ENCODE data around the gene SPATA31E1.
A peak's percentile ranks its signal among the peaks of the same experiment; 100 is the strongest.

SPATA31E1 gene

DNA sequence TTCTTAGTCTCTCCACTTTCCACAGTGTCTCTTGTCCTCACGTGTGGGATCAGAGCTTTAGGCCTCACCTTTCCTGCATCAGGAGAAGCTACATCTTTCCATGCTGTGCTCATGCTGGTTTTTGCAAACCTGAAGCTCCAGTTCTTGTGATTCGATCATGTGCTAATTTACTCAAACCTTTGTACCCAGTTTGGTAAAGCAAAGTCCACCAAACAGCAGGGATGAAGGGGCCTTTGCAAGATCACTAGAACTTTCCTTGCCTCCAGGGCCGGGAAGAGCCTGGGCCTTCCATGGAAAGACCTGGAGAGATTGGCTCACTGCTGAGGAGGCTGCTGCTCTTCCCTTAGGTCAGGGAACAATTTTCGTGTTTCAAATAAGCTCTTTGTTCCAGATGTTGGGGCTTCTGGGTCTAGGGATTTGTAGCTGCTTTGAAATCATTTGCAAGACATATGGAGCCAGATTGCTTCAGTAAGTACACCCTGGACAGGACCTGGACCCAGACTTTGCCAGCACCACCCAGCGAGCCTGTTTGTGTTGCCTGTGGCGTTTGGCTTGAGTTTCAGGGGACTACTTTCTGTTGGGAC, 18.7 kb upstream of the SPATA31E1 start:
- no peak for DNase-seq

DNA sequence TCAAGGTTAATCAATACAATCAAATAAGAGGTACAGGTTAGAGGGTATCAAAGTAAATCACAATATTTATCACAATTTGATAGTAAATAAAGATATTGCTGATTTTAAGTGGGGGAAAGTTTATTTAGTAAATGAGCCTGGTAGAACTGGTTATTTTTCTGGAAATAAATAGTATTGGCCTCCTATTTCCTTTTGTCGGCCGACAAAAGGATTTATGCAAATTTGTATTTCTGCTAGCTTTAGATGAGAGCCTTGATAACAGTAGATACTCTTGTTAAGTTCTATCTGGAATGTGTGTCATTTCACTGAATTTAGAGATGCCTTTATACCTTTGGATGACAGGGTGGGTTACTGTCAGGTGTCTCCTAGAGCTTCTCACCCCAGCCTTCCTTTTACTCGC, 17.8 kb upstream of the SPATA31E1 start:
- DNase-seq: no peak

DNA sequence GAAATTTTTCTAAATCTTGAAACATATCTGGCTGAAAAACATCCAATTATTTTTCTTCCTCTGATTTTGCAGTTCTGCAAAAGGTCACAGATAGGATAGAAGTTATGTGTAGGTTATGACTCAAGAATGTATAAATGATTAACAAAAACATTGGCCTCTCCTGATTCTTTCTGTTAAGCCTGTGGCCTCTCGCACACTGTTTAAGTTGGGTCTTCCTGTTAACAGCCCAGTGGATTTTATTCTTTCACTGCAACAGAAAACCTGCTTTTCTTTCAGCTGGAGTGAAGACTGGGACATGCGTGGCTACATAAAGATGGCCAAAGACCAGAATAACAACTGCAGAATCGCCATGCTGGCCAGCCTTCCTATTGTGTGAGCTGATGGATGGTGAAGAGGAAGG, 17.1 kb upstream of the SPATA31E1 start:
- no peak for DNase-seq

- DNase-seq: no peak
Observed at GRCh38 chr9:87867391-87867790, 15.3 kb upstream of the SPATA31E1 start.

- DNase-seq: no peak
Observed at GRCh38 chr9:87868175-87868574, 14.5 kb upstream of the SPATA31E1 start.

GRCh38 chr9:87868635-87869034, 14.0 kb upstream of the SPATA31E1 start:
- DNase-seq: no peak

DNA sequence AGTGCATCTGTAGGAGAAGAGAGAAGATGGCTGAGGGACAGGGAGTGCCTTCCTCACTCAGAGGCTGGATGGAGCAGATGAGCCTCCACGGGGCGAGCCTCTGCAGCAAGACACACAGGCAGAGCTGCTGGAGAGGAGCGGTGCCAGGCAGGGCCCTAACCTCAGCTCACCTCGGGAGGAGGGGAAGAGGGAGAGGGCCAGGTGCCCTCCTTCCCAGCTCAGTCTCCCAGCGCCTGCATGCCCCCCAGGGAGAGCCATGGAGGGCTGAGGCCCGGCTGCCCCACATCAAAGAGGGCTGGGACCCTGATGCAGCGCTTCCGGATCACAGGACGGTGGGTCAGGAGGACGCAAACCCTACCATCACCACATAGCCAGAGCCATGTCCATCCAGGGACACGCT, 13.6 kb upstream of the SPATA31E1 start:
- no peak for DNase-seq

DNA sequence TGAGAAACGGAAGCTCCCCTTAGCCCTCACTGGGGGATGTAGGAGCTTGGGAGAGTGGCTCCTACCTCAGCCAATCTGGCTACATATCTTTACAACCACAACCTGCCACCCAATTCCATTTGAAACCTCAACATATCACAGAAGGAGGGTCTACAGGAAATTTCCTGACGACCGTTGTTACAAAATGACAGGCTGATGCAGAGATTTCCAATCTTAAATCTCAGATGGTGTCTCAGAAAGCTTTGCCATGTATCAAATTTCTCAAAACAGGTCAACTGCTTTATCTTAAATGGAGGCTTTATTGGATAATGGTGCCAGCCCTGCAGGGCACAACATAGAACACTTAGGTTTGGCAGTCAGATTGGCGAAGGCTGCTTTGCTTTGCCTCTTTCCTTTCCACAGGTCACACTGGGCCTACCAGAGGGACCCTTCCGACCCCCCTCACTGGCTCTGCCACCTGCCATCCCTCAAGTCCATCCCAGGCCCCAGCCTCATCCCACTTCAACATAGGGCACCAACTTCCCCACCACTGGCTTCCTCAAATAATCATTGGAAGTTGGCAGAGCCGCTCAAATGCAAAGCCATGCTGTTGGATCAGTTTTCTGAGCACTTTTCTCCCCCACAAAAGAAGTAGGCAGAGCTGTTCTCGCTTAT, 11.1 kb upstream of the SPATA31E1 start:
- no peak for DNase-seq

DNA sequence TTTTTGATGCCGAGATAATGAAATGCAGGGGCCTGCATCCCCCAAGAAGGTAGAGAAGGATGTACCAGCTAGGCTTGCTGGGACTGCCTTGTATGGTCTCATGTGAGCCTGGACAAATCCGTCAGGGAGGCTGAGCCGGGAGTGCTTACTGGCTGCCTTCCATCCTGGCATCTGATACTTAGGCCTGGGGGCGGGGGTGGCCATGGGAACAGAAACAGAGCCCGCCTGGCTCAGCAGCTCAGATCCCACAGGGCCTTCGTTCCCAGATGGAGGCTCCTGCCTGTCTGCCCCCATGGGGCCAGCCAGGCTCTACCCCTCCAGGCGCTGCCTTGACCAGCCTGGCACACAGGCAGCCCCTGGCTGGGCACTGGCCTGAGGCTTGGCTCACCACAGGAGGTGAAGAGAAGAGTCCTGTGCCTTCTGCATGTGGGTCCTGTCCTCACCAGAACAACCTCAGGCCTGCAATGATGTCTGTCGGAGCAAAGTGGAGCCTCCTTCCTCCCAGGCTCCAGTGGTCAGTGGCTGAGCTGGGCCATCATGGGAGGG, 10.5 kb upstream of the SPATA31E1 start:
- DNase-seq: peak; percentile 88

- no peak for DNase-seq
Observed at GRCh38 chr9:87873607-87874303, 8.9 kb upstream of the SPATA31E1 start.

DNA sequence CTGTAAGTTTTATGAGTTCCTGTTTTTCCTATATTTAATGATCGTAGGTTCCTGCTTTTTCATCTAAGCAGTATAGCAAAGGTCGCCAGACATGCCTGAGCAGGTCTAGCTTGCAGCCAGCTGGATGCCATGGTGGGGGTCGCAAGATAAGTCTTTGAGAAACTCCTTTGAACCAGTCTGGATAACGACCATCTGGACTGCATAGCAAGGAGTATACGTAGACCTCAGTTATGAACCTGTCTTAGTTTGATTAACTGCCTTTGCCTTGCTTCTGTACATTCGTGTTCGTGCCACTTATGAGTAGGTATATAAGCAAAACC, 8.4 kb upstream of the SPATA31E1 start:
- DNase-seq: peak; percentile 86

GRCh38 chr9:87875060-87875459, 7.6 kb upstream of the SPATA31E1 start:
- no peak for DNase-seq

DNA sequence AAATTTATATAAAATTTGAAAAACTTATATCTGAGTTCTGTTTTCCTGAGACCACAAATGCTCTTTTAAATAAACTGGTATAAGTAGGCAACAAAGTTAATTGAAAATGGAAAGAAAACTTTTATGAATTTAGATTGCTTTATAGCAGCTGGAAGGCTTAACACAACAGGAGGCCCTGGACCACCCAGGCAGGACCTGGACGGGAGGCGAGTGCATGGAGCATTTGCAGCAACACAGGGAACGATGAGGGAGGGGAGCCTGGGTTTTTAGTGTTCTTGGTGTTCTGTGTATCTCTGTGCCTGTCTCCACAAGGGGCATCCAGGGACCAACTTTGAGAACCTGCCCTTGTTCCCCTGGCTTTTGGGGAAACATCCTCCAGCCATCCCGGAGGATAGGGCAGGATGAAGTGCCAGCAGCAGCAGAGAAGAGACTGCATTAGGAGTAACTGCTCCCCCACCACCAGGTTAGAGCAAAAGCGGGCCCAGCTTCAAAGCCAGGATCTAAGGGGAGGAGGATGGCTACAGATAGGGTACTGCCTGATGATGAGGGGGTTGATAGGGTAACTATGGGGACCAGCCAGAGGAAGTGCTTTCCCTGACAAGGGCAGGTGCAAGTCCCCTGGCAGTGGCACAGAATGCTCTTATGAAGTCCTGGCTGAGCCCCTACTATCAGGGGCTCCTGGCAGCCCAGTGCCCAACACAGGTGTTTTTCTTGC, 6.7 kb upstream of the SPATA31E1 start:
- DNase-seq: no peak

- DNase-seq: no peak
Observed at GRCh38 chr9:87876708-87877107, 6.0 kb upstream of the SPATA31E1 start.

DNA sequence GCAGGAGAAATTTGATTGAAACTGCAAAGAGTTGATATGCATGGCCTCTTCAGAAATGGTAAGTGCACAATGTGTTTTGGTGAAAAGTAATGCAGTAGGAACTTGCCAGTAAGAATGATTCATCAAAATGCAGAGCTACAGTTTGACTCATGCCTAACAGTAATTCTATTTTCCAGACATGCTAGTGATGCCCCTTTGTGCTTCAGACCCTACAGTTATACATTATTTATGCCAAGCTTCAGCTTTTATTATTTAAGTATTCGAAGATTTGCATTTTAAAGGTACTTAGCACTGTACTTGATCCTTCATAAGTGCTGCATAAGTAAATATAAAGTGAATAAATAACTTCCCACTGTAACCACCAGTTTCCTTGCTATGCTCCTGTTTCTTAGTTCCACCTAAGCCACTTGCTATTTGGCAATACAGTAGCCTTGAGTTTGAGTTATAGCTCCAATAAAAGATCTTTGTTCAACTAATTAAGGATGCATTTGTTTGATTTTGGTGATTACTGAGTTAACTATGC, 3.6 kb upstream of the SPATA31E1 start:
- no peak for DNase-seq

- DNase-seq: no peak
Observed at GRCh38 chr9:87880116-87880515, 2.6 kb upstream of the SPATA31E1 start.

- no peak for DNase-seq
Observed at GRCh38 chr9:87880683-87881082, 2.0 kb upstream of the SPATA31E1 start.

DNA sequence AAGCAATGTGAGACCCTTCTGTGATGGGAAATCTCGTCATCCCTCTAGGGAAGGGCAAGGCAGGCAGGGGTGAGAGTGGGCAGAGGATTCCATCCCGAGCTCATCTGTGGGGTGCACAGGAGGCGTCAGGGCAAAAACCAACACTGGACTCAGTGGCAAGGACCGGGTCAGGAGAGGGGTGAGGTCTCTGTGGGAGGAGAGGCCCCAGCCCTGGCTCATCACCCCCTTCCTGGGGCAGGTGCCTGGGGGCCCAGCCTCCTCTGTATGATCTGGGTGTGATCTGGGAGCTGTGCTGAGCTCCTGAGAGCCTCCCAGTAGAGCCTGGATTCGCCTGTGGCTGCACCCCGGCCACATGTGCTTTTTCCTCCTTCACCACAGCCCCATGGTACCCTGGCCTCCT, 597 bp downstream of the SPATA31E1 start:
- DNase-seq: no peak

- DNase-seq: no peak
Observed at GRCh38 chr9:87883990-87884389, 1.3 kb downstream of the SPATA31E1 start.

DNA sequence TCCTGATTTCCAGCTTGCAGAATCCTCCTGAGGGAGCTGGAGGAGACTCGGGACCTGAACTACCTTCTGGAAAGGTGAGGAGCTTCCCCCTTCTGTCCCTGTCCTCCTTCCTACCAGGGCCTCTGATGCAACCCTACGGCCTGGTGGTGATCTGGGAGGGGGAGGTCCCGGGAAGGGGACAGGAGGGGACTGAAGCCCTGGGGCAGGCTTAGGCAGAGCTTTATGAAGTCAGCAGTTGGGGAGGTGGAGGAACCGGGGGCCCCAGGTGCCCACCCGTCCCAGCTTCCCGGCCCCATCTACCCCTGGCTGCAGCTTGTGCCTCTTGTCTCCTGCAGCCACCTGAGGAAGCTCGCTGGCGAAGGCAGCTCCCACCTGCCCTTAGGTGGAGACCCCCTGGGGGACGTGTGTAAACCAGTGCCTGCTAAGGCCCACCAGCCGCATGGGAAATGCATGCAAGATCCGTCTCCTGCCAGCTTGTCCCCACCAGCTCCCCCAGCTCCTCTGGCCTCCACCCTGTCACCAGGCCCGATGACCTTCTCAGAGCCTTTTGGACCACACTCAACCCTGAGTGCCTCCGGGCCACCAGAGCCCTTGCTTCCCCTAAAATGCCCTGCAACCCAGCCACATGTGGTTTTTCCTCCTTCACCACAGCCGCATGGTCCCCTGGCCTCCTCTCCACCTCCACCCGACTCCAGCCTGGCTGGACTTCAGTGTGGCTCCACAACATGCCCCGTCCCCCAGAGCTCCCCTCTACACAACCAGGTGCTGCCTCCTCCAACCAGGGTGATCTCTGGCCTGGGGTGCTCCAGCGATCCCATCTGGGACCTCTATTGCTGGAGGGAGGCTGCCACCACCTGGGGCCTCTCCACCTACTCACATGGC, 2.1 kb downstream of the SPATA31E1 start:
- DNase-seq: no peak

GRCh38 chr9:87885484-87886189, 3.0 kb downstream of the SPATA31E1 start:
- no peak for DNase-seq
